HG03442 (cell line): ENCODE data around the gene VMO1.

Experiments
- ATAC-seq: cut with Tn5 transposase; IDR thresholded peaks from one replicate; pipeline ENCODE4 v1.9.1; 2021; ENCODE audit warnings: mild to moderate bottlenecking, moderate library complexity; ENCODE audit not compliant: unreplicated experiment

Gene VMO1

GRCh38 chr17:4764595-4764994, 21.6 kb downstream of the VMO1 start:
- ATAC-seq = no peak

- no peak for ATAC-seq
These were observed 26.4 kb downstream of the VMO1 start for GRCh38 chr17:4759776-4760236.

- ATAC-seq = no peak
These were observed 32.8 kb downstream of the VMO1 start for GRCh38 chr17:4753392-4753791.

GRCh38 chr17:4751932-4752331, 34.2 kb downstream of the VMO1 start:
- no peak for ATAC-seq

GRCh38 chr17:4750606-4751005, 35.6 kb downstream of the VMO1 start:
- no peak for ATAC-seq

GRCh38 chr17:4748686-4749085, 37.5 kb downstream of the VMO1 start:
- ATAC-seq = no peak

GRCh38 chr17:4747847-4748246, 38.3 kb downstream of the VMO1 start:
- ATAC-seq = no peak

- ATAC-seq = no peak
These were observed 40.9 kb downstream of the VMO1 start for GRCh38 chr17:4744999-4745969.

- ATAC-seq = no peak
These were observed 42.3 kb downstream of the VMO1 start for GRCh38 chr17:4743898-4744297.

DNA sequence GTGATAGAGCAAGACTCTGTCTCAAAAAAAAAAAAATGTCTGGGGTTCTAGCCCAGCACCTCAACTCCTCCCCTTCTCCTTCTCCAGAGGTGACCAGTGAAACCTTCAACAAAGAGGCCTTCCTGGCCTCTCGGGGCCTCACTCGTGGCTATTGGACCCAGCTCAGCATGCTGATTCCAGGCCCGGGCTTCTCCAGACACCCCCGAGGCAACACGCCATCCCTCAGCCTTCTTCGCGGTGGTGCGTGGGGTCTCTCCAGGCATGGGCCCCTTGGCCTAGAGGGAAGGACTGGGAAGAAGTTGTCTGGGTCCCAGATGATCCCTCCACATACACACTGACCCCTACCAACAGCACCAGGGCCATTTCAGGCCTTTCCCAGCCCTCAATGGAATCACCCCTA, 42.9 kb downstream of the VMO1 start:
- ATAC-seq = no peak

DNA sequence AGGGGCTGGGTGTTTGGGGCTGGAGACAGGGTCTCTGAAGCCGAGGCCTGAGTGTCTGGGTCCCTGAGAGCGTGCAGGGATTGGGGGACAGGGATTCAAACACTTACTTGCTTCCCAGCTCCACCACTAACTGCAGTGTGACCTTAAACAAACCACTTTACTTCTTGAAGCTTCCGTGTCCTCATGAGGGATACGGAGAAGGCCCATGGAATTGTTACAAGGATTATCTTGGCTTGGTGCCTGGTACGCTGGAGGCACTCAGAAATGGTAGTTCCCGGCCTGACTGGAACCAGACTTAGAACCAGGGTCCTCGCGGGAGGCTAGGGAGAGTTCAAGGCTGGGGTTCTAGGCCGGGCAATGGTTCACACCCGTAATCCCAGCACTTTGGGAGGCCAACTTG, 43.5 kb downstream of the VMO1 start:
- ATAC-seq = no peak

DNA sequence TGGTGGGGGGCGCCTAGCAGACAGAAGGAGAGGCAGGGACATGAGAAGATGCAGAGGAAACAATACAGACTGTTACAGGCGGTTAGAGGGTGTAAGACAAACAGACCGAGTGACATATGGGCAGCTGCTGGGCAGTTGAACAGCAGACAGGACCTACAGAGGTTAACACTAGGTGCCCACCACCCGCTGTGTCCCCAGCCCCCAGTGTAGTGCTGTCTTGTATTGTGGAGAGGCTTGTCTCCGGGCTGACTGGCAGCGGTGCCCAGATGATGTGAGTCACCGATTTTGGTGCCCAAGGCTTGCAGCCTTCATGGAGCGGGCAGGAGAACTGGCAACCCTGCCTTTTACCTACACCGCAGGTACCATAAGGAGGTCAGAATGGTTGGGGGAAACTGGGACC, 44.0 kb downstream of the VMO1 start:
- ATAC-seq = no peak

- ATAC-seq = no peak
These were observed 44.6 kb downstream of the VMO1 start for GRCh38 chr17:4741544-4741943.

DNA sequence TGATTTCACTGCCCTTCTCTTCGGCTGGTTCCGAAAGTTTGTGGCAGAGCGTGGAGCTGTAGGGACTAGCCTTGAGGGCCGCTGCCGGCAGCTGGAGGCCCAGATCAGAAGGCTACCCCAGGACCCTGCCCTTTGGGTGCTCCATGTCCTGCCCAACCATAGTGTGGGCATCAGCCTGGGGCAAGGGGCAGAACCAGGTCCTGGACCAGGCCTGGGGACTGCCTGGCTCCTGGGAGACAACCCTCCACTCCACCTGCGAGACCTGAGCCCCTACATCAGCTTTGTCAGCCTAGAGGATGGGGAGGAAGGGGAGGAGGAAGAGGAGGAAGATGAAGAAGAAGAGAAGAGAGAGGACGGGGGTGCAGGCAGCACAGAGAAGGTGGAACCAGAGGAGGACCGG, 45.6 kb downstream of the VMO1 start:
- no peak for ATAC-seq

DNA sequence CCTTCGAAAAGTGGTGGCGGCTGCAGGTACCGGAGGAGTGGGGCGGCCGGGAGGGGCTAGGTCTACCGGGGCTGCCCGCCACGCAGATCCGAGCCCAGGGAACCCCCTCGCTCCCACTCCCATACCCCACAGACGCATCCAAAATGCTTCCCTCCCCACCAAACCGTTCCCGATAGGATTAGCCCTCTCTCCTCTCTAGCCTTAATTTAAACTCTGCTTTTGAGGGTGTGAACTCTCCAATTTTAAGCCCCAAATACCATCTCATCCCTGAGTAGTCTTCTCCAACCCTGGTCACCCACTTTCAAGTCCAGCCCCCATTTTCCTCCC, 46.2 kb downstream of the VMO1 start:
- ATAC-seq = no peak

DNA sequence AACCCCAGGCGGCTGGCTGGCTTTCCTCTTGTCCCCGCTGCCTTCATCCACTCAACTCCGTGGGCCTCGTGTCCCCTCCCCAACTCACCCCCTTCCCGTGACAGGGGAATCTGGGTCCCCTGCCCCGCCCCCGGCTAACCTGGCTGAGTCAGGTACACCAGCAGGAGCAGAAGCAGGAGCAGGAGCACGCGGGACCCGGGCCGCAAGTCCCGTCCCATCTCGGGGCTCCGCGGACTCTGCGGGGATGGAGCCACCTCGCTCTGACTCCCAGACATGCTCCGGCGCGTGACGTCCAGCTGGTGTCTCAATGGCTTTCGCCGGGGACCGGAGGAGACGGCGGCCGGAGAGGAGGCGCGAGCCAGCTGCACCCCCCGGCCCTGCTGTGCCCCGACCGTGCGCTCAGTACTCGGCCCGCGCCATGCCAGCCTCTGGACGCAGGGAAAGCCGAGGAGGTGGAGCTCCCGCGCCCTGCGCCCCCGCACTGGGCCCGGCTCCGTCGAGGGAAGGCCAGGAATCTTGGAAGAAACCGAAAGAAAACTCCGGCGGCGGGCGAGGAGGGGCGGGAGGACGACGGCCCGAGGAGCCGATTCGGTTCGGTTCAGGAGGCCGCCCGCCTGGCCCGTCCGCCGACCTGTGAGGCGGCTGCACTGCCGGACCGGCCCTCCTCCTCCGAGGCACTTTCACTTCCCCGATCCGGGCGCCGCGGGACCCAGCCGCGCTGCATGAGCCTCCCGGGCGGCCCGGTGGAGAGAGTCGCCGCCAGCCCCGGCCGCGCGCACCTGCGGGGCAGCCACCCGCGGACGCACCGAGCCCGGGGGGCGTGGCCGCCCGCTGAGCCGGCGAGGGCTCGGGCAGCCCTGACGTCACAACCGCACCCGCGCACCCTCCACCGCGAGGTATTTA, 46.8 kb downstream of the VMO1 start, which contains the start of the genes CXCL16 and ZMYND15:
Gene CXCL16 (minus strand): TSS at position 807 of the 903 bp plus-strand sequence. CDS start 589 bp downstream, at position 218.
Gene ZMYND15 (plus strand): TSS at position 712 of the 903 bp plus-strand sequence. CDS start 716 bp downstream, outside the sequence.
- peak; percentile 49 for ATAC-seq

DNA sequence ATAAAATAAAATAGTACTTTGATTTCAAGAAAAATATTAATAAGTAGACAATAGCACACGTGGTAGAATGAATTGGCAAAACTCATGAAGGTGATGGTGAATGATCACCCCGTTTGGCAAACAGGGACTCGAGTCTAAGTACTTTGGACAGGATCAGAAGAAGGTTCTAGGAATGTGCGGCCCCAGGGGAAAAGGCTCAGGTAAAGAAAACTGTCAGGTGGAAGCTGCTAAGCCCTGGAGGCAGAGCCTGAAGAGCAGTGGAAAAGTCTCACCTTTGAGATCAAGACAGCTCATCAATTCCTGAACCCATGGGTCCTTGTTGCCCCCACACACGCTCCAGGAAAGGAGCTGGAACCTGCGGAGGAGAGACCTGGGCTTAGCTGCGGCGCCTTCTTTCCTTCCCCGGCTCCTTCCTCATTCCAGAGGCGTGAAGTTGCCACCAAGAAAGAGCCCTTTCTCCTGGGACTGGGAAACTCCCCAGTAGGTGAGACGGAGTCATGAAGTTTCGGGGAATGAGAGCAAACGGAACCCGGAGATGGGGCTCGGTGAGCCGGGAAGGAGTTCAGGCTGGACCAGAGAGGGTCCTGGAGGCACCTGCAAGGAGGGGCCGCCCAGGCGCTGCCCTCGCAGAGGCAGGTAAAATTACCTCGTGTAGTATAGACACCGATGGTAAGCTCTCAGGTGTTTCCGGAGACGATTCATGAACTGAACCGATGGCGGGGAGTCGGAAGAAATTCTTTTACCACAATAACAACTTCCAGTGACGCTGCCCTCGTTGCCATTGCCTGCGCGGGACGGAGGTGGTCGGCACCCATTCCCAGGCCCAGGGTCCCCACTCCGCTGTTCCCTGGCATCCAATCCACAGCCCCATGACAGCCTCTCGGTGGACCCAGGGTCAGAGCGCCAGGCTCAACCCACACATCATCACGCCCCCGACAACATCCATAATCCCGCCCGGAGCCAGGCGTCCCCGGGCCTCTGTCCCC, 47.7 kb downstream of the VMO1 start:
- no peak for ATAC-seq

GRCh38 chr17:4735876-4736651, 50.1 kb downstream of the VMO1 start:
- no peak for ATAC-seq
